ENCODE measurements around the gene ZNRF3. TPM values are rescaled to one million over a fixed set of nuclear protein-coding genes. Genes with fewer than 3 reads are reported as not detected.

ZNRF3 gene
- total and polyA plus RNA-seq, 2 donors (not counting 1 experiment from before 2014, with no cell fraction given) = 0.21 to 0.71 TPM

DNA sequence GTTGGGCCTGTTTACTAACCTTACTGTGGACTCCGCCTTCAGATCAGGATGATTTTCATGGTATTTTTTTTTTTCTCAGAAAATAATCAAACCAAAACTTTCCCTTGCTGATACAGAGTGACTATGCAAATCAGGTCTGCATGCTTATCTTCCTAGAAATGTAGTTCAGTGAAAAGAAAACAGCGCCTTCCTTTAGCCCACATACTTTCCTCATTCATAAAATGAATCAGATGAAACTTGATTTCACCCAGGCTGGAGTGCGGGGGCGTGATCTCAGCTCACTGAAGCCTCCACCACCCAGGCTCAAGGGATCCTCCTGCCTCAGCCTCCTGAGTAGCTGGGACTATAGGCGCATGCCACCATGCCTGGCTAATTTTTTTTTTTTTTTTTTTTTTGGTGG, 26.0 kb downstream of the ZNRF3 start:
- Histone ChIP-seq H3K36me3 (replicated peaks in 1 of 2; ENCODE audit: control extremely low read depth in 1 of 2, control insufficient read depth in 1 of 2, extremely low read depth in 1 of 2, insufficient read depth in 2 of 2, low read length in 1 of 2) (no peaks in the 10 kb centered on the region), H4K20me1 (ENCODE audit: control insufficient read depth, insufficient read depth, low read length, poor library complexity, severe bottlenecking) (no peaks in the 10 kb centered on the region), H2AFZ (ENCODE audit: insufficient read depth, low read depth, low read length, poor library complexity, severe bottlenecking) (no peak overlapping the region), H3K4me3 (ENCODE audit: control extremely low read depth in 1 of 5, extremely low read depth in 1 of 5, insufficient read depth in 1 of 5, low read depth in 2 of 5, low read length in 4 of 5) (no peak overlapping the region), H3K4me2 (replicated peaks; ENCODE audit: low read depth, low read length, poor library complexity, severe bottlenecking) (no peak overlapping the region), H3K27me3 (replicated peaks in 1 of 4; ENCODE audit: control extremely low read depth in 1 of 4, control insufficient read depth in 3 of 4, insufficient read depth in 4 of 4, low read length in 3 of 4) (peaks cover 0 to 9% (median 0%) of the 10 kb centered on the region in 4 experiments), H3K9me3 (ENCODE audit: control extremely low read depth in 1 of 3, control insufficient read depth in 2 of 3, insufficient read depth in 1 of 3, low read length in 2 of 3) (no peaks in the 10 kb centered on the region), H3K79me2 (ENCODE audit: control insufficient read depth, insufficient read depth, low read length) (no peaks in the 10 kb centered on the region), H3K4me1 (ENCODE audit: control insufficient read depth in 2 of 2, insufficient read depth in 2 of 2, low read length in 2 of 2) (no peaks in the 10 kb centered on the region), H3K27ac (ENCODE audit: low read length in 2 of 2) (no peak overlapping the region), H3K9ac (ENCODE audit: low read length) (no peak overlapping the region)
- intact Hi-C loops (cut with micrococcal nuclease) = no loop called here
- no peaks in the 10 kb centered on the region for H3K9me3 Mint-ChIP-seq (ENCODE audit: insufficient read depth)
- ChIA-PET CTCF (no interaction called here), POLR2A (no interaction called here)
- TF ChIP-seq, protein P1, sequence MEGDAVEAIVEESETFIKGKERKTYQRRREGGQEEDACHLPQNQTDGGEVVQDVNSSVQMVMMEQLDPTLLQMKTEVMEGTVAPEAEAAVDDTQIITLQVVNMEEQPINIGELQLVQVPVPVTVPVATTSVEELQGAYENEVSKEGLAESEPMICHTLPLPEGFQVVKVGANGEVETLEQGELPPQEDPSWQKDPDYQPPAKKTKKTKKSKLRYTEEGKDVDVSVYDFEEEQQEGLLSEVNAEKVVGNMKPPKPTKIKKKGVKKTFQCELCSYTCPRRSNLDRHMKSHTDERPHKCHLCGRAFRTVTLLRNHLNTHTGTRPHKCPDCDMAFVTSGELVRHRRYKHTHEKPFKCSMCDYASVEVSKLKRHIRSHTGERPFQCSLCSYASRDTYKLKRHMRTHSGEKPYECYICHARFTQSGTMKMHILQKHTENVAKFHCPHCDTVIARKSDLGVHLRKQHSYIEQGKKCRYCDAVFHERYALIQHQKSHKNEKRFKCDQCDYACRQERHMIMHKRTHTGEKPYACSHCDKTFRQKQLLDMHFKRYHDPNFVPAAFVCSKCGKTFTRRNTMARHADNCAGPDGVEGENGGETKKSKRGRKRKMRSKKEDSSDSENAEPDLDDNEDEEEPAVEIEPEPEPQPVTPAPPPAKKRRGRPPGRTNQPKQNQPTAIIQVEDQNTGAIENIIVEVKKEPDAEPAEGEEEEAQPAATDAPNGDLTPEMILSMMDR (IDR thresholded peaks at IDR 0.05) = no peak
- H3K27me3 Mint-ChIP-seq = peaks cover 13% of the 10 kb centered on the region
- H3K4me3 Mint-ChIP-seq = no peak overlapping the region
- 80% methylated on average over 1 of the region's 5 CpGs for WGBS (ENCODE audit: insufficient coverage)
- no peak for ATAC-seq (ENCODE audit: low read depth)
- no peaks in the 10 kb centered on the region for H3K4me1 Mint-ChIP-seq
- DNase-seq = no peak
- H3K27ac Mint-ChIP-seq = no peak overlapping the region

DNA sequence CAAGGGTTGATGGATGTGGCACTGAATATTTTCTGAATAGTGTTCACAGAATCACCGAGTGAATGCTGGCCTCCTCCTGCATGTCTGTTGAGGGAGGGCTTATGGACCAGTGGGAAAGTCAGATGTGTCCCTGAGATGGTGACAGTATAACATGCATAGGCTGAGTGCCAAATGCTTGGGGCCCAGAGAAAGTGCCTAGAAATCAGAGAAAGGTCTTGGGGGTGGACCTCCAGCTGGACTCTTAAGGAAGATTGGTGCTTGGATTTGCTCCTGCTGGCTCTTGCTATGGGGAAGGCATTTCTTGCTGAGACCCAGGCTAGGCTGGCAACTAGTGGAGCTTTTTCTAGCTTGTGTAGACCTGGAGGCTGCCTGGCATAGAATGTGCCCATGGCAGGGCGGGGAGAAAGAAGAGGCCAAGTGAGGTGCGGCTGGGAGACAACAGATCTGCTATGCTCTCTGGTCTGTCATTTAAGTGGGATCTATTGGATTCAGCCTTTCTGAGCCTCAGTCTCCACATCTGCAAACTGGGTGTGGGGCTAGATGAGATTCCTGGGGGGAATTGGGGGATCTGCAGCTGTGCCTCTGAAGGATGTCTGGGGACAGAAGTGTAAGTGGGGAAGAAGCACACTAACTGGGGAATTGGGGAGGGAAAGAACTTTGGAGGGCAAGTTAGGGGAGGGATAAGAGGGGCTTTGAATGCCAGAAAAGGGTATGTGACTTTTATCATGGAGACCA, 27.4 kb downstream of the ZNRF3 start:
- TF ChIP-seq, protein P1 (IDR thresholded peaks at IDR 0.05) = no peak
- TF ChIP-seq EZH2 (IDR thresholded peaks at IDR 0.05; ENCODE audit: borderline replicate concordance, insufficient read depth, low read depth, low read length, poor library complexity, severe bottlenecking) = no peak
- Histone ChIP-seq H3K4me3 (ENCODE audit: control extremely low read depth in 1 of 5, extremely low read depth in 1 of 5, insufficient read depth in 1 of 5, low read depth in 2 of 5, low read length in 4 of 5) (no peak overlapping the region), H3K36me3 (replicated peaks in 1 of 2; ENCODE audit: control extremely low read depth in 1 of 2, control insufficient read depth in 1 of 2, extremely low read depth in 1 of 2, insufficient read depth in 2 of 2, low read length in 1 of 2) (no peaks in the 10 kb centered on the region), H3K27ac (ENCODE audit: low read length in 2 of 2) (no peak overlapping the region), H3K4me2 (replicated peaks; ENCODE audit: low read depth, low read length, poor library complexity, severe bottlenecking) (no peak overlapping the region), H4K20me1 (ENCODE audit: control insufficient read depth, insufficient read depth, low read length, poor library complexity, severe bottlenecking) (no peaks in the 10 kb centered on the region), H3K9me3 (ENCODE audit: control extremely low read depth in 1 of 3, control insufficient read depth in 2 of 3, insufficient read depth in 1 of 3, low read length in 2 of 3) (no peaks in the 10 kb centered on the region), H3K27me3 (replicated peaks in 1 of 4; ENCODE audit: control extremely low read depth in 1 of 4, control insufficient read depth in 3 of 4, insufficient read depth in 4 of 4, low read length in 3 of 4) (peaks cover 0 to 9% (median 0%) of the 10 kb centered on the region in 4 experiments), H3K79me2 (ENCODE audit: control insufficient read depth, insufficient read depth, low read length) (no peaks in the 10 kb centered on the region), H2AFZ (ENCODE audit: insufficient read depth, low read depth, low read length, poor library complexity, severe bottlenecking) (no peak overlapping the region), H3K9ac (ENCODE audit: low read length) (no peak overlapping the region), H3K4me1 (ENCODE audit: control insufficient read depth in 2 of 2, insufficient read depth in 2 of 2, low read length in 2 of 2) (no peaks in the 10 kb centered on the region)
- Mint-ChIP-seq H3K9me3 (ENCODE audit: insufficient read depth) (no peaks in the 10 kb centered on the region), H3K4me1 (no peaks in the 10 kb centered on the region), H3K27me3 (peaks cover 7% of the 10 kb centered on the region), H3K27ac (no peak overlapping the region), H3K4me3 (no peak overlapping the region)
- POLR2A ChIA-PET = no interaction called here
- intact Hi-C loops (cut with micrococcal nuclease) = no loop called here
- CTCF ChIA-PET = no interaction called here
- no peak for ATAC-seq (ENCODE audit: low read depth)
- WGBS (ENCODE audit: insufficient coverage) = 93% methylated on average over 3 of the region's 3 CpGs
- DNase-seq = no peak
